Measurements from ENCODE around the gene GNAS. TPM values are rescaled to one million over a fixed set of nuclear protein-coding genes. Genes with fewer than 3 reads are reported as not detected.
A peak's percentile ranks its signal among the peaks of the same experiment; 100 is the strongest.

Gene GNAS
- total RNA-seq, 4 donors from 2014 or later = 2,457 to 5,038 (median 3,494) TPM

- Histone ChIP-seq H3K4me1 (no peaks in the 10 kb centered on the region), H3K9me3 (no peaks in the 10 kb centered on the region), H3K27ac (no peak overlapping the region), H3K4me3 (replicated peaks in 1 of 3) (no peak overlapping the region), H3K36me3 (no peaks in the 10 kb centered on the region), H3K27me3 (no peaks in the 10 kb centered on the region)
- intact Hi-C loops (cut with DNase I) = no loop called here
- WGBS, 2 donors = 52 to 55% methylated on average over 2 of the region's 2 CpGs
- DNase-seq = no peak
- TF ChIP-seq CTCF (IDR thresholded peaks at IDR 0.05) (peak in 1 of 6 experiments; percentile 16), POLR2A (IDR thresholded peaks at IDR 0.05) (no peak)
Measured at GRCh38 chr20:58864346-58864745, 11.8 kb downstream of the GNAS start.

GRCh38 chr20:58865843-58866242 is 13.3 kb downstream of the GNAS start:
- peaks cover 0 to 6% of the 10 kb centered on the region in 2 donors for H3K4me1 ChIP-seq
- no peaks in the 10 kb centered on the region for H3K27me3 ChIP-seq
- H3K4me3 ChIP-seq (replicated peaks in 1 of 3) = no peak overlapping the region
- TF ChIP-seq POLR2A (IDR thresholded peaks at IDR 0.05) (no peak), CTCF (IDR thresholded peaks at IDR 0.05) (no peak)
- no peaks in the 10 kb centered on the region for H3K36me3 ChIP-seq
- no peaks in the 10 kb centered on the region for H3K9me3 ChIP-seq
- no peak overlapping the region for H3K27ac ChIP-seq
- intact Hi-C loops (cut with DNase I) = loop anchor here (5.0 kb wide), 3 partner anchors 356 to 631 kb away; no protein-coding TSS in a partner anchor
- no peak for DNase-seq
- 97 to 100% methylated on average over 2 of the region's 2 CpGs for WGBS, 2 donors

GRCh38 chr20:58867211-58867610 is 14.7 kb downstream of the GNAS start:
- TF ChIP-seq POLR2A (IDR thresholded peaks at IDR 0.05) (no peak), CTCF (IDR thresholded peaks at IDR 0.05) (no peak)
- Histone ChIP-seq H3K4me3 (replicated peaks in 1 of 3) (no peak overlapping the region), H3K36me3 (no peaks in the 10 kb centered on the region), H3K27me3 (no peaks in the 10 kb centered on the region), H3K4me1 (peaks cover under 1 to 11% of the 10 kb centered on the region in 2 donors), H3K27ac (no peak overlapping the region), H3K9me3 (no peaks in the 10 kb centered on the region)
- no peak for DNase-seq
- 60 to 65% methylated on average over 5 of the region's 5 CpGs for WGBS, 2 donors
- intact Hi-C loops (cut with DNase I) = loop anchor here (5.0 kb wide), 3 partner anchors 355 to 630 kb away; no protein-coding TSS in a partner anchor

- 12 to 34% methylated on average over 14 of the region's 14 CpGs for WGBS, 2 donors
- TF ChIP-seq POLR2A (IDR thresholded peaks at IDR 0.05) (no peak), CTCF (IDR thresholded peaks at IDR 0.05) (peak in 4 of 6 experiments; percentile 36 to 79 (median 72))
- Histone ChIP-seq H3K36me3 (no peaks in the 10 kb centered on the region), H3K4me1 (peaks cover 17 to 27% of the 10 kb centered on the region in 2 donors), H3K27ac (peak overlapping the region in 2 of 3 donors; percentile 6 to 39), H3K9me3 (no peaks in the 10 kb centered on the region), H3K27me3 (no peaks in the 10 kb centered on the region), H3K4me3 (replicated peaks in 1 of 3) (no peak overlapping the region)
- DNase-seq = peak; percentile 78 to 81
- intact Hi-C loops (cut with DNase I) = loop anchor here (5.0 kb wide), 3 partner anchors 354 to 629 kb away; no protein-coding TSS in a partner anchor
Measured at GRCh38 chr20:58868795-58869194, 16.3 kb downstream of the GNAS start.

GRCh38 chr20:58869662-58870227 is 17.2 kb downstream of the GNAS start:
- Histone ChIP-seq H3K9me3 (no peaks in the 10 kb centered on the region), H3K27me3 (no peaks in the 10 kb centered on the region), H3K4me1 (peaks cover 18 to 31% of the 10 kb centered on the region in 2 donors), H3K36me3 (no peaks in the 10 kb centered on the region), H3K4me3 (replicated peaks in 1 of 3) (no peak overlapping the region), H3K27ac (peak overlapping the region in 1 of 3 donors; percentile 6)
- 78 to 87% methylated on average over 7 of the region's 7 CpGs for WGBS, 2 donors
- DNase-seq = no peak
- TF ChIP-seq CTCF (IDR thresholded peaks at IDR 0.05) = no peak
- no peak for TF ChIP-seq POLR2A (IDR thresholded peaks at IDR 0.05)
- intact Hi-C loops (cut with DNase I) = loop anchor here (5.0 kb wide), 4 partner anchors 218 to 628 kb away; no protein-coding TSS in a partner anchor

Data from thyroid gland (tissue), 4 donors.